Duodenal mucosa (tissue), 2 donors: ENCODE data around the gene FAIM2.

Experiments used
- H3K27ac ChIP-seq: one replicate; pipeline ENCODE4 v1.7.0; 2013; ENCODE audit warnings: low read depth, low read length
- H3K27me3 ChIP-seq, 2 donors: one replicate each; pipeline ENCODE4 v1.7.0; 2013; ENCODE audit warnings: low read length in 2 of 2, control low read depth in 1 of 2; ENCODE audit not compliant: insufficient read depth in 2 of 2, control insufficient read depth in 1 of 2
- H3K36me3 ChIP-seq, 2 donors: one replicate each; pipeline ENCODE4 v1.7.0; 2013; ENCODE audit warnings: low read length in 2 of 2, control low read depth in 1 of 2; ENCODE audit not compliant: insufficient read depth in 2 of 2, control insufficient read depth in 1 of 2
- H3K4me1 ChIP-seq, 2 donors: one replicate each; pipeline ENCODE4 v1.7.0; 2013; ENCODE audit warnings: low read length in 2 of 2, control low read depth in 1 of 2; ENCODE audit not compliant: insufficient read depth in 2 of 2, control insufficient read depth in 1 of 2
- H3K4me3 ChIP-seq, 2 donors: one replicate each; pipeline ENCODE4 v1.7.0; 2013; ENCODE audit warnings: low read length in 2 of 2, low read depth in 1 of 2
- H3K9ac ChIP-seq, 2 donors: one replicate each; pipeline ENCODE4 v1.7.0; 2013; ENCODE audit warnings: low read length in 2 of 2, low read depth in 1 of 2
- H3K9me3 ChIP-seq, 2 donors: one replicate each; pipeline ENCODE4 v1.7.0; 2013; ENCODE audit warnings: low read length in 2 of 2, control low read depth in 1 of 2; ENCODE audit not compliant: control insufficient read depth in 1 of 2

FAIM2 gene

GRCh38 chr12:49888461-49889151 lies 15.1 kb downstream of the FAIM2 start:
- H3K4me1 ChIP-seq: no peaks in the 10 kb centered on the region
- no peak overlapping the region for H3K4me3 ChIP-seq
- no peak overlapping the region for H3K9ac ChIP-seq
- H3K9me3 ChIP-seq: no peaks in the 10 kb centered on the region
- H3K27ac ChIP-seq: no peak overlapping the region
- no peaks in the 10 kb centered on the region for H3K36me3 ChIP-seq
- H3K27me3 ChIP-seq: peaks cover 0 to 4% of the 10 kb centered on the region in 2 donors

- Histone ChIP-seq H3K4me1 (no peaks in the 10 kb centered on the region), H3K9me3 (no peaks in the 10 kb centered on the region), H3K36me3 (no peaks in the 10 kb centered on the region), H3K4me3 (no peak overlapping the region), H3K9ac (no peak overlapping the region), H3K27me3 (peaks cover 0 to 4% of the 10 kb centered on the region in 2 donors), H3K27ac (no peak overlapping the region)
Measured at GRCh38 chr12:49887536-49888401, 15.9 kb downstream of the FAIM2 start.

GRCh38 chr12:49887091-49887490 lies 16.6 kb downstream of the FAIM2 start:
- H3K36me3 ChIP-seq: no peaks in the 10 kb centered on the region
- peaks cover 0 to 4% of the 10 kb centered on the region in 2 donors for H3K27me3 ChIP-seq
- H3K4me1 ChIP-seq: no peaks in the 10 kb centered on the region
- no peak overlapping the region for H3K27ac ChIP-seq
- H3K9me3 ChIP-seq: no peaks in the 10 kb centered on the region
- no peak overlapping the region for H3K9ac ChIP-seq
- H3K4me3 ChIP-seq: no peak overlapping the region

- H3K9me3 ChIP-seq: no peaks in the 10 kb centered on the region
Measured at GRCh38 chr12:49885663-49886461, 17.8 kb downstream of the FAIM2 start.

GRCh38 chr12:49885118-49885517 lies 18.6 kb downstream of the FAIM2 start:
- H3K27me3 ChIP-seq: peaks cover 0 to 4% of the 10 kb centered on the region in 2 donors
- no peaks in the 10 kb centered on the region for H3K4me1 ChIP-seq
- no peak overlapping the region for H3K9ac ChIP-seq
- H3K27ac ChIP-seq: no peak overlapping the region
- no peaks in the 10 kb centered on the region for H3K9me3 ChIP-seq
- no peak overlapping the region for H3K4me3 ChIP-seq
- no peaks in the 10 kb centered on the region for H3K36me3 ChIP-seq

More at GRCh38 chr12:49885663-49886461, 17.8 kb downstream of the FAIM2 start:
- no peak overlapping the region for H3K4me3 ChIP-seq
- no peak overlapping the region for H3K27ac ChIP-seq
- no peak overlapping the region for H3K9ac ChIP-seq
- peaks cover 0 to 4% of the 10 kb centered on the region in 2 donors for H3K27me3 ChIP-seq
- no peaks in the 10 kb centered on the region for H3K4me1 ChIP-seq
- no peaks in the 10 kb centered on the region for H3K36me3 ChIP-seq

- H3K27me3 ChIP-seq: peaks cover 0 to 4% of the 10 kb centered on the region in 2 donors
- H3K27ac ChIP-seq: no peak overlapping the region
- no peaks in the 10 kb centered on the region for H3K36me3 ChIP-seq
- H3K9me3 ChIP-seq: peaks cover 4 to 8% of the 10 kb centered on the region in 2 donors
- H3K4me3 ChIP-seq: no peak overlapping the region
- no peaks in the 10 kb centered on the region for H3K4me1 ChIP-seq
- no peak overlapping the region for H3K9ac ChIP-seq
Measured at GRCh38 chr12:49882851-49883464, 20.7 kb downstream of the FAIM2 start.

- H3K36me3 ChIP-seq: no peaks in the 10 kb centered on the region
- no peak overlapping the region for H3K4me3 ChIP-seq
- no peak overlapping the region for H3K9ac ChIP-seq
- H3K9me3 ChIP-seq: peaks cover 4 to 8% of the 10 kb centered on the region in 2 donors
- no peak overlapping the region for H3K27ac ChIP-seq
- peaks cover 0 to 4% of the 10 kb centered on the region in 2 donors for H3K27me3 ChIP-seq
- no peaks in the 10 kb centered on the region for H3K4me1 ChIP-seq
Measured at GRCh38 chr12:49882248-49882850, 21.4 kb downstream of the FAIM2 start.

- Histone ChIP-seq H3K36me3 (no peaks in the 10 kb centered on the region), H3K9me3 (peaks cover 4 to 8% of the 10 kb centered on the region in 2 donors), H3K4me1 (no peaks in the 10 kb centered on the region), H3K27ac (no peak overlapping the region), H3K4me3 (no peak overlapping the region), H3K27me3 (peaks cover 0 to 4% of the 10 kb centered on the region in 2 donors), H3K9ac (no peak overlapping the region)
Measured at GRCh38 chr12:49881415-49882247, 22.1 kb downstream of the FAIM2 start.
